GM12872 (cell line): ENCODE results near the gene FXR2.

Experiments used
- TF ChIP-seq, protein P1 (sequence below): IDR thresholded peaks from 3 replicates; pipeline ENCODE4 v1.5.1; 2011; ENCODE audit warnings: low read depth, mild to moderate bottlenecking, low read length, moderate library complexity; ENCODE audit not compliant: insufficient read depth

FXR2 gene

DNA sequence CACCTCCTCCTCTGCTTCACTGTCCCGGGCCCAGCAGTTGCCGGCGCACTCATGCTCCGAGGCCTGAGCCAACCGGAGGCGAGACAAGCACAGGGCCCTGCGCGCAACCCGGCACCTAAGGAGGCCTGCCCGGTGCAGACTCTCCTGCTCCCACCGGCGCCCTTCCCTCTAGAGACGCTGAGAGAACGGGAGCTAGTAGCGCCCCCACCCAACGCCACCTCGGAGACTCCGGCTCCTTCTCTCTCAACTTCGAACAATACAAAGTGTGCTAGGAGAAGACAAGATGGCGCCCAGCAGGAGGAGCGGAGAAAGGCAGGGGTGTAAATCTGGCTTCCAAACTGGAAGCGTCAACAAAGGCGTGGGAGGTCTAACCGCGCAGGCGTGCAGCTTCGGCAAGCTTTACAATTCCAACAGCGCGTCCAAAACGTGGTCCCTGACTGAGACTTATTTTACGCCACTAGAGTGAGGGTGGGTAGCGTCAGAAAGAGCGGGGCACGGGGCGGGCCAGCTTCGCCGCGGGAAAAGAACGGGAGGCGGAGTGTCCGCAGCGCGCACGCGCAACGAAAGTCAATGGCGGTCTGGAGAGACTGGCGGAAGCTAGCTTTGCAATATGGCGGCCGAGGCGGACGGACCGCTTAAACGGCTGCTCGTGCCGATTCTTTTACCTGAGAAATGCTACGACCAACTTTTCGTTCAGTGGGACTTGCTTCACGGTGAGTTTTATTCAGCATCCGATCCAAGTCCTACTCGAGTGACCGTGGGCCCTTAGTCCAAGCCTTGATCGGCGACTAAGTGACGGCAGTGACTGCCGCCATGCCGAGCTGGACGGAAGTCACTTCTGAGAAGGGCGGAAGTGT, 31.2 kb downstream of the FXR2 start, which contains the start of gene MPDU1:
Gene MPDU1, plus strand, starts transcription at position 600 of the 857 bp plus-strand sequence. Its CDS starts 11 bp downstream, at position 611.
- TF ChIP-seq, protein P1, sequence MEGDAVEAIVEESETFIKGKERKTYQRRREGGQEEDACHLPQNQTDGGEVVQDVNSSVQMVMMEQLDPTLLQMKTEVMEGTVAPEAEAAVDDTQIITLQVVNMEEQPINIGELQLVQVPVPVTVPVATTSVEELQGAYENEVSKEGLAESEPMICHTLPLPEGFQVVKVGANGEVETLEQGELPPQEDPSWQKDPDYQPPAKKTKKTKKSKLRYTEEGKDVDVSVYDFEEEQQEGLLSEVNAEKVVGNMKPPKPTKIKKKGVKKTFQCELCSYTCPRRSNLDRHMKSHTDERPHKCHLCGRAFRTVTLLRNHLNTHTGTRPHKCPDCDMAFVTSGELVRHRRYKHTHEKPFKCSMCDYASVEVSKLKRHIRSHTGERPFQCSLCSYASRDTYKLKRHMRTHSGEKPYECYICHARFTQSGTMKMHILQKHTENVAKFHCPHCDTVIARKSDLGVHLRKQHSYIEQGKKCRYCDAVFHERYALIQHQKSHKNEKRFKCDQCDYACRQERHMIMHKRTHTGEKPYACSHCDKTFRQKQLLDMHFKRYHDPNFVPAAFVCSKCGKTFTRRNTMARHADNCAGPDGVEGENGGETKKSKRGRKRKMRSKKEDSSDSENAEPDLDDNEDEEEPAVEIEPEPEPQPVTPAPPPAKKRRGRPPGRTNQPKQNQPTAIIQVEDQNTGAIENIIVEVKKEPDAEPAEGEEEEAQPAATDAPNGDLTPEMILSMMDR, result no peak

DNA sequence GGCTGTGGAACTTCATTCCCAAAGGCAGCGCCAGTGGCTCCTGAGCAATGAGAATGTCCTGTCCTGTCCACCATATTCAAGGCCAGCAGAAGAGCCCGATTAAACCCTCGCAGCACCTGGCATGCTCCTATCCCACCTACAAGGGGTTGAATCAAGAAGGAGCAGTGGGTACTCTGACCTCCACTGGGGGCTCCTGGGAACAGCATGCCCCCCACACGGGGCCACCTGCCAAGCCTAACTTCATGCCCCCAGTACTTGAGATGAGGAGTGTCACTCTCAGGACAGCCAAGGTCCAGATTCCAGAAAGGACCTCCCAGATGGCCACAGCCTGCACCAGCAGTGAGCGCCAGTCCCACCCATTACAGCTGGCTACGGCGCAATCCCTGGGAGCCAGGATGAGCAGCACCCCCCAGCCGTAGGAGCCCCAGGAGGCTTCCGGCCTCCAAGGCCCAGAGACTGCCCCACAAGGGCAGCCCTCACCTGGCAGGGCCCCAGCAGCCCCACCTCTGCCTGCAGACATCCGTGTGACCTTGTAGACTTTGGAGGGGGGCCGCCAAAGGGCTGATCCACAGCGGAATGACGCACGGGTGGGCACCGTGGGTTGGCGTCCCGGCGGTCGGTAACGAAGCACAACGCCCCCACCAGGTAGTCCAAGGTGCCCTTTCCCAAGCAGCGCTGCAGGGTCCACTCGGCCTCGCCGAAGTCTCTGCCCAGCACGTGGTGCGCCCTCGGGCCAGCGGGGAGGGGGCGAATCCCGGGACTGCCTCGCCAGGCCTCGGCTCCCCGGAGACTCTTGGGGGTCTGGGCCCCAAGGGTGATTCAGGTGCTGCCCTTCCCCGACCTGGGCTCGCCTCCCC, 32.1 kb downstream of the FXR2 start:
- TF ChIP-seq, protein P1, result no peak

DNA sequence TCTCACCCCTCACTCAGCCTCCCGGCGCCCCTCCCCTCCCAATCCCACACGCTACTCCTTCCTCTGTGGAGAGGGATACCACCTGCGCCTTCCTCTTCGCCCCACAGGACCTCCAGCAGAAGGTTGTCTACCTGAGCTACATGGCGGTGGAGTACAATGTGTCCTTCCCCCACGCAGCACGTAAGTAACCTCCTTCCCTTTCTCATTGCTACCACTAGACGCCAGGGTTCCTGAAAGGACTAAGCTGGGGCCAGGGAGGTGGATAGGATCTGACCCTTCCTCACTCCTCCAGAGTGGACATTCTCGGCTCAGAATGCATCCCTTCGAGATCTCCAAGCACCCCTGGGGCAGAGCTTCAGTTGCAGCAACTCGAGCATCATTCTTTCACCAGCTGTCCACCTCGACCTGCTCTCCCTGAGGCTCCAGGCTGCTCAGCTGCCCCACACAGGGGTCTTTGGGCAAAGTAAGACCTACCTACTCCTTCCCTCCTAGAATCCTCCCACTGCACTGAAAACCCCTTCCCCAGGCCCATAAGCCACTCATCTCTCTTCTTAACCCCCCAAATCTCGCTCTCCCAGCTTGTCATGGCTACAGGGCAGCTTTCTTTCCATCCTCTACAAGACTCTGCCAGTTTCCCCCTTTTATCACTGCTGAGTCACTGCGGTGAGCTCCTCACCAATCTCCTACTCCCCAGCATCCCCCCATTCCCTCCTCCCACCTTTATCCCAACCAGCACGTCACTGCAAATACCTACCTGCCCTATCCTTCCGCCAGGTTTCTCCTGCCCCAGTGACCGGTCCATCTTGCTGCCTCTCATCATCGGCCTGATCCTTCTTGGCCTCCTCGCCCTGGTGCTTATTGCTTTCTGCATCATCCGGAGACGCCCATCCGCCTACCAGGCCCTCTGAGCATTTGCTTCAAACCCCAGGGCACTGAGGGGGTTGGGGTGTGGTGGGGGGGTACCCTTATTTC, 33.8 kb downstream of the FXR2 start:
- TF ChIP-seq, protein P1, result no peak

DNA sequence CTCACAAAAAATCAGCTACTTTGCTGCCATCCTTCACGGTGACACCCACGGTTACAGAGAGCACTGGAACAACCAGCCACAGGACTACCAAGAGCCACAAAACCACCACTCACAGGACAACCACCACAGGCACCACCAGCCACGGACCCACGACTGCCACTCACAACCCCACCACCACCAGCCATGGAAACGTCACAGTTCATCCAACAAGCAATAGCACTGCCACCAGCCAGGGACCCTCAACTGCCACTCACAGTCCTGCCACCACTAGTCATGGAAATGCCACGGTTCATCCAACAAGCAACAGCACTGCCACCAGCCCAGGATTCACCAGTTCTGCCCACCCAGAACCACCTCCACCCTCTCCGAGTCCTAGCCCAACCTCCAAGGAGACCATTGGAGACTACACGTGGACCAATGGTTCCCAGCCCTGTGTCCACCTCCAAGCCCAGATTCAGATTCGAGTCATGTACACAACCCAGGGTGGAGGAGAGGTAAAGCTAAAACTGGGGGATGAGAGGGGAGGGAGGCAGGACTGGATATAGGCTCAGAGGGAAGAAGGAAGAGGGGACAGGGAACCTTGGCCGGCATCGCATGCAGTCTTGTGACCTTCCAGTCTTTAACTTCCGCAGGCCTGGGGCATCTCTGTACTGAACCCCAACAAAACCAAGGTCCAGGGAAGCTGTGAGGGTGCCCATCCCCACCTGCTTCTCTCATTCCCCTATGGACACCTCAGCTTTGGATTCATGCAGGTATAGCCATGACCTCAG, 34.7 kb downstream of the FXR2 start:
- TF ChIP-seq, protein P1, result no peak

DNA sequence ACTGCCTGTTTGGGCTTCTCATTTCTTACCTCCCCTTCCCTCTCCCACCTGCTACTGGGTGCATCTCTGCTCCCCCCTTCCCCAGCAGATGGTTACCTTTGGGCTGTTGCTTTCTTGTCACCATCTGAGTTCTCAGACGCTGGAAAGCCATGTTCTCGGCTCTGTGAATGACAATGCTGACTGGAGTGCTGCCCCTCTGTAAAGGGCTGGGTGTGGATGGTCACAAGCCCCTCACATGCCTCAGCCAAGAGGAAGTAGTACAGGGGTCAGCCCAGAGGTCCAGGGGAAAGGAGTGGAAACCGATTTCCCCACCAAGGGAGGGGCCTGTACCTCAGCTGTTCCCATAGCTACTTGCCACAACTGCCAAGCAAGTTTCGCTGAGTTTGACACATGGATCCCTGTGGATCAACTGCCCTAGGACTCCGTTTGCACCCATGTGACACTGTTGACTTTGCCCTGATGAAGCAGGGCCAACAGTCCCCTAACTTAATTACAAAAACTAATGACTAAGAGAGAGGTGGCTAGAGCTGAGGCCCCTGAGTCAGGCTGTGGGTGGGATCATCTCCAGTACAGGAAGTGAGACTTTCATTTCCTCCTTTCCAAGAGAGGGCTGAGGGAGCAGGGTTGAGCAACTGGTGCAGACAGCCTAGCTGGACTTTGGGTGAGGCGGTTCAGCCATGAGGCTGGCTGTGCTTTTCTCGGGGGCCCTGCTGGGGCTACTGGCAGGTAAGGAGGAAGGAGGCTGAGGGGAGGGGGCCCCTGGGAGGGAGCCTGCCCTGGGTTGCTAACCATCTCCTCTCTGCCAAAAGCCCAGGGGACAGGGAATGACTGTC, 35.5 kb downstream of the FXR2 start, which contains the start of gene CD68:
Gene CD68, plus strand, starts transcription at position 638 of the 833 bp plus-strand sequence. Its CDS starts 40 bp downstream, at position 678.
- TF ChIP-seq, protein P1, result no peak
